Measurements from ENCODE around the gene MICAL3. TPM values are rescaled to one million over a fixed set of nuclear protein-coding genes. Genes with fewer than 3 reads are reported as not detected.
"Not testable (repeated sequence)": the region's sequence is repeated elsewhere in the genome, so short reads cannot be mapped to it uniquely, and the experiment has no call there.

The MICAL3 gene
- total RNA-seq, 1 donor from 2014 or later = 47.5 TPM

DNA sequence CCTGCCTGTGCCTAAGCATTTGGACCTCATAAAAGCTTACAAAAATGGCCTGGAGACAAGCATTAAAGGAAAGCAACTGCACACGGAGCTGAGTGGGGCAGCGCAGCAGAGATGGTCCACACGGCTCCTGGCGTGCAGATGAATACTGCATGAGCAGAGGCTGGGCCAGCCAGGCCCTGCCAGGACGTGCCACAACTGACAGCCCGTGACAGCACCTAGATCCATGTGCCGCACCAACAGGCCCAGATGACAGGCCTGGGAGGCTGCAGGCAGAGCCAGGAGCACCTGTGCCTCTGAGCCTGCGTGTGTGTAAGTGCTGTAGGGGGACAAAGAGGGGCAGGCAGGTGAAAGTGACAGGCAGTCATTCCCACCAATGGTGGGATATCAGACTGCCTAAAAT, 33.4 kb downstream of the MICAL3 start:
- no peak overlapping the region for H3K4me3 ChIP-seq (ENCODE audit: low read depth, low read length)
- no peak for TF ChIP-seq CTCF (conservative IDR thresholded peaks at IDR 0.05; ENCODE audit: low read depth, low read length)
- DNase-seq (ENCODE audit: low read depth) = no peak

DNA sequence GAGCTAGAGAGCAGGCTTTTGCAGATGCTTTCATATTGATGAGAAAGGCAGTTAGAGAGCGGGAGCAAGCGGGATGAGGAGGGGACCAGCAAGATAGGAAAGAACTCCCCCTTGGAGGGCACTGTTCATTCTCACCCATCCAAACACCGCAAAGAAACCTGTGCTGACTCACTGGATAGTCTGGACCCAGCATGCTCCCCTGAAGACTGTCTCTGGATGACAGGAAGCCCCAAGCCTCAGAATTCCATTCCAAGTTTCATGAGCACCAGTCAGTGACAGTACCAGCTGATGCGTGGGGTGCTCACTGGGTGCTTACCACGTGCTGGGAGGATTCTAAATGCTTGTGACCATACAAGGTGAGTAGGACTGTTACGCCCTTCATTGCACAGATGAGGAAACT, 34.2 kb downstream of the MICAL3 start:
- no peak for DNase-seq (ENCODE audit: low read depth)
- no peak overlapping the region for H3K4me3 ChIP-seq (ENCODE audit: low read depth, low read length)

DNA sequence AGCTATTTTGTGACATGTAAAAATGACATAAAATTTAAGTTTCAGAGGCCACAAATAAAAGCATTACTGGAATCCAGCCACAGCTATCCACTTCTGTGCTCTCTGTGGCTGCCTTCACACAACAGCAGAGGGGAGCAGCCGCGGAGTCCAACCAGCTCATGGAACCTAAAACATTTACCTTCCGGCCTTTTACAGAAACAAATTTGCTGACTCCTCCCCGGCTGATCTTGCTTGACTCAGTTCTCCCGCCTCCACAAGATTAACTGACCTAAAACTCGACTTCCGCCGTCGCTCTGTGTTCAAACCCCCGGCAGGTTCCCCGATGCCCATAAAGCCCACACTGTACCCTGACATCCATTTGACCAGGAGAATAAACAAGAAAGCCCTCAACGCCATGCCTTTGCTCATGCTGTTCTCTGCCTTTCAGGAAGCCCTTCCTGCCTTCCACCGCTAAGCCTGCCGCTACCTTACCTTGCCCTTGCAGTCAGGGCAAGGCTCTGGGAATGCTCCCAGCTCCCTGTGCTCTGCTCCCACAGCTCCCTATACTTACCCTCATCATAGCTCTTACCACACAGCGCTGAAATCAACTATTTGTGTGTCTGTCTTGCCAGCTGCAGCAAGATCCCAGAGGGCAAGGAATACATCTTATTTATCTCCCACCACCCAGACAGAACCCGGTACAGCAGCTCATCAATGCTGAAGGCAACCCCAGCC, 35.4 kb downstream of the MICAL3 start:
- H3K4me3 ChIP-seq (ENCODE audit: low read depth, low read length) = no peak overlapping the region
- no peak for TF ChIP-seq CTCF (conservative IDR thresholded peaks at IDR 0.05; ENCODE audit: low read depth, low read length)
- DNase-seq (ENCODE audit: low read depth) = no peak

More for the DNA sequence above, 34.2 kb downstream of the MICAL3 start:
- TF ChIP-seq CTCF (conservative IDR thresholded peaks at IDR 0.05; ENCODE audit: low read depth, low read length) = no peak

DNA sequence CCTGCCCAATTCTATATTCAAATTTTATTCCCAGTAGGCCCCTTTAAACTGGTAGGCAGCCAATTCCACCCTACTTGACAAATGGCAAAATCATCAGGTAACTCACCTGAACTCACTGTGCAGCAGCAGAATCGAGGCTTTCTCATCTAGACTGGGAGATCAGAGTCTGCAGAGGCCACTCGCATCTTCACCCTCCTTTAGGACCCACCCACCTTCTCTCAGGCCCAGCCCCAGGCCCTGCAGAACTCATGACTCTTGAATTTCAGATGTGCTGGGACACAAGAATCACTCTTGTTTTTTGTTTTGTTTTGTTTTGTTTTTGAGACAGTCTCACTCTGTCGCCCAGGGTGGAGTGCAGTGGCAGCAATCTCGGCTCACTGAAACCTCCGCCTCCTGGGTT, 38.8 kb downstream of the MICAL3 start:
- TF ChIP-seq CTCF (conservative IDR thresholded peaks at IDR 0.05; ENCODE audit: low read depth, low read length) = no peak
- DNase-seq (ENCODE audit: low read depth) = no peak
- H3K4me3 ChIP-seq (ENCODE audit: low read depth, low read length) = no peak overlapping the region

- not testable (repeated sequence) for H3K4me3 ChIP-seq (ENCODE audit: low read depth, low read length); DNase-seq (ENCODE audit: low read depth)
Measured at GRCh38 chr22:17985071-17985470, 39.3 kb downstream of the MICAL3 start.

GRCh38 chr22:17984114-17984513, 40.2 kb downstream of the MICAL3 start:
- DNase-seq (ENCODE audit: low read depth) = no peak
- TF ChIP-seq CTCF (conservative IDR thresholded peaks at IDR 0.05; ENCODE audit: low read depth, low read length) = no peak
- H3K4me3 ChIP-seq (ENCODE audit: low read depth, low read length) = no peak overlapping the region

DNA sequence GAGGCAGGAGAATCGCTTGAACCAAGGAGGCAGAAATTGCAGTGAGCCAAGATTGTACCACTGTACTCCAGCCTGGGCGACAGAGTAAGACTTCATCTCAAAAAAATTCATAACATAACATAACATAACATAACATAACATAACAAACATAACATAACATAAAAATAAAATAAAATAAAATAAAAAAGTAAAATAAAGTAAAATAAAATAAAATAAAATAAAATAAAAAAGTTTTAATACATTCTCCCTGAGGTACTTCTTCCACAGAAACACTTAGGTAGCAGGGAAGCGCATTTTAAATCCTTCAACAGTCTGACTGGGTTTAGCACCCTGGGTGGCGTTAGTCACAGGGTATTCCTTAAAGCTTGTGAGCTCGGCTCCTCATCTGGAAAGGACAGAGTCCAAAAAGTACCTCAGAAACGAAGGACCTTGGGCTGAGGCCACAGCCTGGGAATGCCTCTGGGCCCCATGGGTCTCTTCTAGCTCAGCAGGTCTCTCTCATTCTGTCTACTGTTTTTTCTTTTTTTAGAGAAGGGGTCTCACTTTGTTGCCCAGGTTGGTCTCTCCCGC, 41.7 kb downstream of the MICAL3 start:
- no peak for DNase-seq (ENCODE audit: low read depth)
- no peak for TF ChIP-seq CTCF (conservative IDR thresholded peaks at IDR 0.05; ENCODE audit: low read depth, low read length)
- no peak overlapping the region for H3K4me3 ChIP-seq (ENCODE audit: low read depth, low read length)
